ENCODE measurements around the gene TOP1. TPM values are rescaled to one million over a fixed set of nuclear protein-coding genes. Genes with fewer than 3 reads are reported as not detected.

Gene TOP1
- total RNA-seq, 1 donor from 2014 or later, result 33.4 TPM

- DNase-seq, result no peak
These were observed 141.2 kb downstream of the TOP1 start for GRCh38 chr20:41169791-41170351.

- no peak for DNase-seq
These were observed 141.9 kb downstream of the TOP1 start for GRCh38 chr20:41170386-41171105.

- no peak for DNase-seq
These were observed 143.2 kb downstream of the TOP1 start for GRCh38 chr20:41171736-41172295.

- DNase-seq, result no peak
These were observed 143.9 kb downstream of the TOP1 start for GRCh38 chr20:41172296-41173140.

GRCh38 chr20:41173161-41173721, 144.6 kb downstream of the TOP1 start:
- peak; percentile 62 for DNase-seq

GRCh38 chr20:41173791-41174341, 145.2 kb downstream of the TOP1 start:
- no peak for DNase-seq

Small RNAs within 50 kb of the gene (small RNA-seq; reads per million reads assigned to genes)
- gene MIR6871 (ENCODE audit: low replicate concordance) (not detected), gene RNU2-52P (ENCODE audit: low replicate concordance) (0.38 reads per million, percentile 46 among the genes with 10 or more reads in this experiment)

Other genes starting within 250 kb of the TOP1 start
- gene PLCG1, start 108.7 kb downstream of the TOP1 start, total RNA-seq, result 126 TPM

Data from skin of body (tissue), 3 donors.